K562 (cell line): ENCODE measurements around the gene FKBP9. TPM values are rescaled to one million over a fixed set of nuclear protein-coding genes. Genes with fewer than 3 reads are reported as not detected.

Source experiments
- ATAC-seq: fragments of 200-7000 bp; cut with Tn5 transposase; 3 replicates; pipeline ENCODE4 v1.9.1; 2020; ENCODE audit warnings: moderate library complexity
- BruUV-seq: library from RNA; stranded (reverse); fragments of 400-500 nt; replicated peaks from 2 replicates; lab custom pipeline; 2021; lab: Mats Ljungman, UMichigan
- CTCF ChIA-PET: fragments of 300-600 bp; formaldehyde crosslinking; extraction: SDS; loops from one replicate; lab custom pipeline; 2021; ENCODE audit warnings: low intra/inter-chr PET ratio; lab: Yijun Ruan, JAX
- POLR2A ChIA-PET: fragments of 300-600, 350-650 bp; sonication (Branson Sonifier 250); formaldehyde crosslinking; extraction: SDS; loops from one replicate; lab custom pipeline; 2021; ENCODE audit warnings: antibody characterized with exemption, inconsistent platforms; lab: Yijun Ruan, JAX
- DNase-seq, 4 experiments: peaks; one replicate each; pipeline versions ENCODE4 v3.0.0 to v3.0.0-alpha.2; 2011 to 2018; ENCODE audit warnings: low spot score in 3 of 4, mixed read lengths in 3 of 4; ENCODE audit errors: extremely low read depth in 1 of 4
- FAIRE-seq: peaks from 2 replicates; lab custom pipeline; 2011; peaks lifted over from hg19 to GRCh38; lab: Jason Lieb, UNC
- H2AFZ ChIP-seq: 2 replicates; pipeline ENCODE4 v1.6.0; 2011; ENCODE audit warnings: low read depth, low read length, control low read depth, inconsistent platforms
- H3K27ac ChIP-seq: fragments of 200-600 bp; 3 replicates; pipeline ENCODE4 v1.8.0; 2011; ENCODE audit warnings: low read depth, mild to moderate bottlenecking, control low read depth, inconsistent platforms, low read length, moderate library complexity, mixed read lengths; ENCODE audit errors: extremely low read depth
- H3K27me3 ChIP-seq, 2 experiments: fragments of 300-600 bp in 1 of 2; 2 replicates in 1 of 2; 3 replicates in 1 of 2; pipeline versions ENCODE4 v1.6.0 to v1.8.0; 2011; ENCODE audit warnings: inconsistent platforms in 2 of 2, low read length in 2 of 2, mild to moderate bottlenecking in 1 of 2, mixed read lengths in 1 of 2, moderate library complexity in 1 of 2; ENCODE audit not compliant: control insufficient read depth in 2 of 2, insufficient read depth in 2 of 2
- H3K36me3 ChIP-seq: fragments of 300-600 bp; 3 replicates; pipeline ENCODE4 v1.8.0; 2011; ENCODE audit warnings: mild to moderate bottlenecking, low read length, inconsistent platforms; ENCODE audit not compliant: control insufficient read depth, insufficient read depth
- H3K4me1 ChIP-seq, 2 experiments: fragments of 200-600 bp in 1 of 2; replicated peaks in 1 of 2; 2 replicates in 1 of 2; 3 replicates in 1 of 2; pipeline versions ENCODE4 v1.5.1 to v1.8.0; 2011; ENCODE audit warnings: inconsistent platforms in 2 of 2, low read length in 2 of 2, mild to moderate bottlenecking in 1 of 2, mixed read lengths in 1 of 2, moderate library complexity in 1 of 2; ENCODE audit not compliant: control insufficient read depth in 2 of 2, insufficient read depth in 2 of 2
- H3K4me2 ChIP-seq: 2 replicates; pipeline ENCODE4 v1.6.1; 2011; ENCODE audit warnings: low read length, control low read depth, inconsistent platforms, mixed read lengths; ENCODE audit not compliant: insufficient read depth
- H3K4me3 ChIP-seq: fragments of 200-600 bp; sonication (generic), shearing (Covaris generic); 2 replicates; pipeline ENCODE4 v1.5.1; 2016; ENCODE audit warnings: control low read depth, inconsistent platforms
- H3K79me2 ChIP-seq: fragments of 200-600 bp; 3 replicates; pipeline ENCODE4 v1.8.0; 2011; ENCODE audit warnings: low read length, inconsistent platforms; ENCODE audit not compliant: control insufficient read depth, insufficient read depth
- H3K9ac ChIP-seq, 2 experiments: 2 replicates each; pipeline versions ENCODE4 v1.6.0 to v1.6.1; 2011; ENCODE audit warnings: low read depth in 2 of 2, low read length in 2 of 2, control low read depth in 1 of 2, inconsistent platforms in 1 of 2, mild to moderate bottlenecking in 1 of 2, mixed read lengths in 1 of 2; ENCODE audit not compliant: insufficient read depth in 1 of 2
- H3K9me1 ChIP-seq: one replicate; pipeline ENCODE4 v1.6.0; 2011; ENCODE audit warnings: inconsistent platforms, mild to moderate bottlenecking, low read length, moderate library complexity; ENCODE audit not compliant: control insufficient read depth, insufficient read depth
- H3K9me3 ChIP-seq: replicated peaks from 2 replicates; pipeline ENCODE4 v1.5.1; 2011; ENCODE audit warnings: low read depth, low read length, inconsistent platforms; ENCODE audit not compliant: control insufficient read depth, insufficient read depth
- H4K20me1 ChIP-seq: replicated peaks from 2 replicates; pipeline ENCODE4 v1.6.1; 2011; ENCODE audit warnings: low read length, inconsistent platforms, mixed read lengths; ENCODE audit not compliant: control insufficient read depth, insufficient read depth
- DMBX1 ChIP-seq: fragments of 250-450 bp; sonication (Bioruptor Pico); IDR thresholded peaks from 2 replicates; pipeline ENCODE4 v1.8.0; 2022; ENCODE audit warnings: inconsistent platforms, mild to moderate bottlenecking, moderate library complexity, borderline replicate concordance
- ESRRA ChIP-seq: fragments of 450-650 bp; IDR thresholded peaks from 2 replicates; pipeline ENCODE4 v1.6.1; 2014; ENCODE audit warnings: low read depth, mild to moderate bottlenecking, moderate library complexity, borderline replicate concordance
- NFRKB ChIP-seq: fragments of 450-650 bp; IDR thresholded peaks from 2 replicates; pipeline ENCODE4 v1.6.1; 2016; ENCODE audit warnings: low read depth
- POLR2AphosphoS2 ChIP-seq: IDR thresholded peaks from 2 replicates; pipeline ENCODE4 v1.6.1; 2012; ENCODE audit warnings: low read length, improper control_type of control experiment
- RAD51 ChIP-seq: fragments of 450-650 bp; IDR thresholded peaks from 2 replicates; pipeline ENCODE4 v1.7.1; 2016; ENCODE audit warnings: low read depth, mild to moderate bottlenecking, borderline replicate concordance
- ZNF143 ChIP-seq: sonication (generic); formaldehyde crosslinking; IDR thresholded peaks from 2 replicates; pipeline ENCODE4 v1.9.0; 2022; ENCODE audit warnings: mild to moderate bottlenecking, missing genetic modification reagents
- ZNF212 ChIP-seq: fragments of 450-650 bp; formaldehyde crosslinking; IDR thresholded peaks from 2 replicates; pipeline ENCODE4 v1.4.0; 2020; ENCODE audit warnings: mild to moderate bottlenecking
- WGBS: fragments of 100-300 bp; shearing (Covaris generic); methylation state at CpG from one replicate; pipeline ENCODE4 v1.1.6; 2016; ENCODE audit warnings: low coverage, mixed read lengths; ENCODE audit not compliant: insufficient coverage; ENCODE audit errors: missing lambda C conversion rate; 5-methylcytosine and 5-hydroxymethylcytosine counted together
- in situ Hi-C: fragments of 300-500 bp; cut with MboI; formaldehyde crosslinking; loops from 4 replicates; pipeline ENCODE4 v1.15.0; 2018; ENCODE audit warnings: inconsistent platforms, mixed read lengths
- intact Hi-C: fragments of 100-400 bp; cut with micrococcal nuclease; formaldehyde crosslinking; loops from 2 replicates; pipeline ENCODE4 v1.14.2; 2022
- polyA plus RNA-seq, 8 experiments: library from polyadenylated mRNA; depleted of rRNA in 4 of 8; stranded (reverse) in 5 of 8; unstranded in 3 of 8; fragments of >200 nt; fragmentation: Nextera tagmentation in 2 of 8; fragmentation: Illumina TruSeq in 1 of 8; extraction: Ambion mirVana in 2 of 8; extraction: Trizol in 1 of 8; gene quantifications; 2 replicates each; pipeline versions ENCODE4 v1.2.1 to v1.2.3, GENCODE V29; 2011 to 2014; ENCODE audit warnings: inconsistent platforms in 1 of 8, missing spikeins in 1 of 8
- total RNA-seq, 7 experiments: library from RNA; depleted of rRNA in 6 of 7; stranded (reverse); fragments of >200 nt in 6 of 7; fragmentation: Illumina TruSeq in 2 of 7; extraction: Trizol in 2 of 7; gene quantifications; 2 replicates each; pipeline versions ENCODE4 v1.2.1 to v1.2.3, GENCODE V29; 2011 to 2021; ENCODE audit warnings: low replicate concordance in 1 of 7
- TF ChIP-seq, protein P1 (sequence below), 2 experiments: fragments of 450-650 bp; formaldehyde crosslinking in 1 of 2; IDR thresholded peaks; 2 replicates each; pipeline versions ENCODE4 v1.4.0 to v1.6.1; 2014 to 2020; ENCODE audit warnings: mild to moderate bottlenecking in 2 of 2, borderline replicate concordance in 1 of 2, low read depth in 1 of 2

Gene FKBP9
- total and polyA plus RNA-seq, 9 of the 15 experiments (the other 6 are each of a cell fraction or from before 2014, with no cell fraction given): 5.9 to 23.7 (median 15.8) TPM

DNA sequence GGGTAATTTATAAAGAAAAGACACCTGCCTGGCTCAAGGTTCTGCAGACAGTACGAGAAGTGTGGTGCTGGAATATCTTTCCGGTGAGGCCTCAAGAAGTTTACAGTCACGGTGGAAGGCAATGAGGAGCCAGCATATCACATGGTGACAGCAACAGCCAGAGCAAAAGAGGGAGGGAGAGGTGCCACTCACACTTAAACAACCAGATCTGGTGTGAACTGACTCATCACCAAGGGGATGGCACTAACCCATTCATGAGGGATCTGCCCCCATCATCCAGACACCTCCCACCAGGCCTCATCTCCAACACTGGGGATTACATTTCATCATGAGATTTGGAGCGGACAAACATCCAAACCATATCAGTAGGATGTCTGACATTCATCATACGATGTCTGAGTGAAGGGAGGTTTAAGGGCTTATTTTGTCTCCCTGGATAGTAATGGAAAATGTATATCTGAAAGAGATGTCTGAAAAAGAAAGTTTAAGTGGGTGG lies 42.2 kb upstream of the FKBP9 start:
- H3K4me2 ChIP-seq: no peak overlapping the region
- BruUV-seq: no TSS peak
- in situ Hi-C loops (no loop called here), intact Hi-C loops (no loop called here)
- H3K27me3 ChIP-seq: no peaks in the 10 kb centered on the region
- ChIA-PET CTCF (no interaction called here), POLR2A (no interaction called here)
- no peaks in the 10 kb centered on the region for H3K4me1 ChIP-seq
- H3K9ac ChIP-seq: no peak overlapping the region
- peaks cover 47% of the 10 kb centered on the region for H3K36me3 ChIP-seq
- 68% methylated on average over 3 of the region's 5 CpGs for WGBS
- H3K4me3 ChIP-seq: no peak overlapping the region
- no peaks in the 10 kb centered on the region for H3K9me1 ChIP-seq
- no peak for ATAC-seq
- FAIRE-seq: no peak
- no peaks in the 10 kb centered on the region for H3K9me3 ChIP-seq
- H2AFZ ChIP-seq: no peak overlapping the region
- no peak overlapping the region for H3K27ac ChIP-seq
- TF ChIP-seq, protein P1, sequence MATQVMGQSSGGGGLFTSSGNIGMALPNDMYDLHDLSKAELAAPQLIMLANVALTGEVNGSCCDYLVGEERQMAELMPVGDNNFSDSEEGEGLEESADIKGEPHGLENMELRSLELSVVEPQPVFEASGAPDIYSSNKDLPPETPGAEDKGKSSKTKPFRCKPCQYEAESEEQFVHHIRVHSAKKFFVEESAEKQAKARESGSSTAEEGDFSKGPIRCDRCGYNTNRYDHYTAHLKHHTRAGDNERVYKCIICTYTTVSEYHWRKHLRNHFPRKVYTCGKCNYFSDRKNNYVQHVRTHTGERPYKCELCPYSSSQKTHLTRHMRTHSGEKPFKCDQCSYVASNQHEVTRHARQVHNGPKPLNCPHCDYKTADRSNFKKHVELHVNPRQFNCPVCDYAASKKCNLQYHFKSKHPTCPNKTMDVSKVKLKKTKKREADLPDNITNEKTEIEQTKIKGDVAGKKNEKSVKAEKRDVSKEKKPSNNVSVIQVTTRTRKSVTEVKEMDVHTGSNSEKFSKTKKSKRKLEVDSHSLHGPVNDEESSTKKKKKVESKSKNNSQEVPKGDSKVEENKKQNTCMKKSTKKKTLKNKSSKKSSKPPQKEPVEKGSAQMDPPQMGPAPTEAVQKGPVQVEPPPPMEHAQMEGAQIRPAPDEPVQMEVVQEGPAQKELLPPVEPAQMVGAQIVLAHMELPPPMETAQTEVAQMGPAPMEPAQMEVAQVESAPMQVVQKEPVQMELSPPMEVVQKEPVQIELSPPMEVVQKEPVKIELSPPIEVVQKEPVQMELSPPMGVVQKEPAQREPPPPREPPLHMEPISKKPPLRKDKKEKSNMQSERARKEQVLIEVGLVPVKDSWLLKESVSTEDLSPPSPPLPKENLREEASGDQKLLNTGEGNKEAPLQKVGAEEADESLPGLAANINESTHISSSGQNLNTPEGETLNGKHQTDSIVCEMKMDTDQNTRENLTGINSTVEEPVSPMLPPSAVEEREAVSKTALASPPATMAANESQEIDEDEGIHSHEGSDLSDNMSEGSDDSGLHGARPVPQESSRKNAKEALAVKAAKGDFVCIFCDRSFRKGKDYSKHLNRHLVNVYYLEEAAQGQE (IDR thresholded peaks at IDR 0.05; ENCODE audit: borderline replicate concordance): no peak
- TF ChIP-seq, protein P1 (CRISPR knock-in tag; IDR thresholded peaks at IDR 0.05; ENCODE audit: low read depth): no peak
- TF ChIP-seq NFRKB (no peak), RAD51 (no peak), DMBX1 (CRISPR knock-in tag) (no peak), ZNF143 (CRISPR knock-in tag) (no peak), ESRRA (no peak), POLR2AphosphoS2 (peak; percentile 38; the same call in 1 of the 2 replicates), ZNF212 (CRISPR knock-in tag) (no peak)
- H3K79me2 ChIP-seq: no peaks in the 10 kb centered on the region
- no peaks in the 10 kb centered on the region for H4K20me1 ChIP-seq
- DNase-seq: no peak
